Spleen (tissue), 7 donors: ENCODE data around the gene PRKAG1.

Experiments used
- CTCF ChIP-seq, 11 experiments: fragments of 200-600 bp in 7 of 11; fragments of 450-650 bp in 4 of 11; sonication (generic) in 4 of 11; IDR thresholded peaks in 8 of 11; conservative IDR thresholded peaks in 3 of 11; 1 replicate in 7 of 11; 2 replicates in 4 of 11; pipeline versions ENCODE4 v1.4.0 to v1.8.0; 2016 to 2021; ENCODE audit warnings: antibody characterized with exemption in 11 of 11, inconsistent platforms in 4 of 11, mild to moderate bottlenecking in 1 of 11
- POLR2A ChIP-seq, 3 donors: fragments of 450-650 bp; IDR thresholded peaks; one replicate each; pipeline ENCODE4 v1.5.1; 2017; ENCODE audit warnings: antibody characterized with exemption in 3 of 3, mild to moderate bottlenecking in 1 of 3
- POLR2AphosphoS5 ChIP-seq, 3 donors: sonication (generic); formaldehyde crosslinking; IDR thresholded peaks; one replicate each; pipeline ENCODE4 v1.5.1; 2017; ENCODE audit warnings: antibody characterized with exemption in 3 of 3
- donor health status: DM: no; HTN: no; CAD: no; lungs with moderate emphysema.
- donor health status: DM: no; HTN: no; CAD: no.
- donor health status: DM: no; HTN: no; CAD: no.

- TF ChIP-seq CTCF (IDR thresholded peaks at IDR 0.05 in 8 of 11, conservative IDR thresholded peaks at IDR 0.05 in 3 of 11) (no peak), POLR2A (IDR thresholded peaks at IDR 0.05) (no peak), POLR2AphosphoS5 (IDR thresholded peaks at IDR 0.05) (no peak)
Measured at GRCh38 chr12:49055092-49055491, 36.5 kb upstream of the PRKAG1 start.
